ENCODE results near the gene SH3YL1.
"Not testable (repeated sequence)": the region's sequence is repeated elsewhere in the genome, so short reads cannot be mapped to it uniquely, and the experiment has no call there.

SH3YL1 gene

DNA sequence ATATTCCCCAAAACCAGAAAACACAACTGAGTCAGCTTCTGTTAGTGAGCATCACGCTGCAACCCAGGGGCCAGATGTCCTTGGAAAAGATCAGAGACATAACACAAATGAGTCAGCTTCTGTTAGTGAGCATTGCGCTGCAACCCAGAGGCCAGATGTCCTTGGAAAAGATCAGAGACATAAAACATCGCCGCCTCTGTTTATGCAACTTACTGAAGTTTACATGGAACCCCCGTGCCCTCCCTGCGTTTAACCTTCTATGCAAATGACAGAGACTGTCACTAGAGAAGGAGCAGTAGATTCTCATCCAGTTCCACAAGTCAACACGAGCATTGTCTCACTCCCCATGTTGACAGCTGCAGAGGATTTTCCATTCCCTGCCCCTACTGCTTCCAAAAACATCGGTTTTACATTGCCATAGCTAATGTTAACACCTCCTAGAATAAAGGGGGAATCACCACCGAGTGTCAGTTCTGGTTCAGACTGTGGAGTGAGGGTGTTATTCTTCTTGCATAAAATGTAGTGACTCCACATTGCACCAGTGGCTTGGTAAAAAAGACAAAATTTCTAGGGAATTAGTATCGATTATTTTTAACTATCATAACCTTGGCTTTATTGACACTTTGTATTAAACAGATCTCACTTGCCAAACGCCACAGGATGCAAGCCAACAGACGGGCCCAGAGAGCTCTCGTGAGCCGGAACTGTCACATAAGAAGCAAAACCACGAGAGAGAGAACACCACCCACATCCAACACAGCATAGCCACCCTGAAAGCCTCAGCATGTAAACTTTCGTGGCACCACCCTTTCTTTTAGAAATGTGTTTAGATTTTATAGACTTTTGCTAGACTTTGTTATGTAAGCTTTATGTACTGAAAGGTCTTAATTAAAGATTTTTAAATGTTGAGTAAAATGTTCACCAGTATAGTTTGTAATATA lies 87.7 kb downstream of the SH3YL1 start:
- DNase-seq, result peak; percentile 1

DNA sequence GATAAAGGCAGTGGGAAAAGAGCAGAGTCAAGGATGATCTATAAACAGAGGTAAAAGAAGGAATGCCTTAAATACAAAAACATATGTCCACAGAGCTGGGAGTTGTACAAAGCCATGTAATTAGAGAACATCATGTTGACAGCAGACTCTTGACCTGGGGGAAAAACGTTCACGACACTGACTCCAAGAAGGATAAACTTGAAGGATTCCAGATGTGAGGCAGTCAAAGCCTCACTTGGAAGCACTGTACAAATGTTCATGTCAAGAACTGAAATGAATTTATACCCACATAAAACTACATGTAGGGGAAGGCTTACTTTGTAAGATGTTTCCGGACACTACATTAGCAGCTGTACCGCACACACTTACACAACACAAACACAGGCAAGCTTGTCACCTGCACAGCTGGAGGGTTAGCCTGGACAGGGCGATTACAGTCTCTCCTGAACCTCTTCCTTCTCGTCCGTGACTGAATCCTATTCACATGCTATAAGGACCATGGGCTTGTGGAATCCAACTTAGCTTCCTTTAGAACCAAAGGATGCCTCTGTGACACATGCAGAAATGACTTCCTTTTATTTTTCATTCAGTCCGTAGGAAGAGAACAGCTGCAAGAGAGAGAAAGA lies 88.6 kb downstream of the SH3YL1 start:
- DNase-seq, result no peak

DNA sequence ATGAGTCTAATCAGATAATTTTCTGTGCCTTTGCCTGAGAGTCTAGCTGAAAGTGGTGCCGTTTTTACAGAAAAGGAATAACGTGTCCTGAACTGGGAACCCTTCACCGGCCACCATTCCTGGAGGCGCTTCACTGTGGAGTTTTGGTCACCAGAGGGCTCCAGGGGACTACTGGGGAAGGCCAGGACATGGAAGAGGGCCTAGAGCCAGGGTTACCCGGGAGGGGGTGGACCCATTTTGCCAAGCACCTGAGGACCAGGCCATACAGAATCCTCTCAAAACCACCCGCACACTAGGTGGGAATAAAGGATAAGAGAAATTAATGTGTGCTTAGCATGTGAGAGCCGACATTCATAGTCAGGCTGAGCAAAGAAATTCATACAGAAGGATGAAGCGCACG lies 91.7 kb downstream of the SH3YL1 start:
- not testable (repeated sequence) for DNase-seq

DNA sequence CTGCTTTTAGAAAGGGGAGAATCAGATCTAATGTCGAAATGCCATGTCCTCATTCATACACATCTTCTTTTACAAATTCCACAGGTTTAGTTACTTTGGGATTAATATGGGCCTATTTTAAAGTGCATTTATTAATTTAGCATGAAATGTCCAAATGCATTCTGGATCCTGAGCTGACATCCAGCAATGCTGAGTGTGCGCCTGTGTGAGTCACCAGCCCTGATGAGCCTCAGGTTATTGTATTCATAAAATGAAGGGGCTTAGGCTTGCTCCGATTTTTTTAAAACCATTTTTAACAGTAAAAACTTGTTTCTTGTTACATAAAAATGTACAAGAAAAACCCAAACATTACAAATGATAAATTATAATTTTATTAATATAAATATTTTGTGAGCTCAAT lies 94.1 kb downstream of the SH3YL1 start:
- no peak for DNase-seq
